NCI-H774 (cell line): ENCODE data around the gene CALML4.
"Not testable (repeated sequence)": the region's sequence is repeated elsewhere in the genome, so short reads cannot be mapped to it uniquely, and the experiment has no call there.

Experiments
- DNase-seq: peaks from one replicate; lab custom pipeline; 2025; lab: John Stamatoyannopoulos, UW

The CALML4 gene

GRCh38 chr15:68224546-68225250, 19.6 kb upstream of the CALML4 start:
- DNase-seq = no peak

GRCh38 chr15:68224108-68224507, 19.0 kb upstream of the CALML4 start:
- DNase-seq = no peak

- DNase-seq = no peak
Observed at GRCh38 chr15:68223171-68223570, 18.0 kb upstream of the CALML4 start.

GRCh38 chr15:68222432-68222743, 17.3 kb upstream of the CALML4 start:
- DNase-seq = not testable (repeated sequence)

GRCh38 chr15:68221530-68222431, 16.6 kb upstream of the CALML4 start:
- not testable (repeated sequence) for DNase-seq

GRCh38 chr15:68220967-68221366, 15.8 kb upstream of the CALML4 start:
- no peak for DNase-seq

GRCh38 chr15:68220489-68220888, 15.4 kb upstream of the CALML4 start:
- no peak for DNase-seq

GRCh38 chr15:68218847-68219798, 14.0 kb upstream of the CALML4 start:
- DNase-seq = no peak

GRCh38 chr15:68218331-68218730, 13.2 kb upstream of the CALML4 start:
- DNase-seq = no peak

- DNase-seq = no peak
Observed at GRCh38 chr15:68217341-68217740, 12.2 kb upstream of the CALML4 start.

- no peak for DNase-seq
Observed at GRCh38 chr15:68214838-68215254, 9.7 kb upstream of the CALML4 start.

GRCh38 chr15:68213991-68214837, 9.1 kb upstream of the CALML4 start:
- DNase-seq = no peak

GRCh38 chr15:68213491-68213845, 8.3 kb upstream of the CALML4 start:
- not testable (repeated sequence) for DNase-seq

- no peak for DNase-seq
Observed at GRCh38 chr15:68211656-68212320, 6.7 kb upstream of the CALML4 start.

GRCh38 chr15:68210821-68211655, 5.9 kb upstream of the CALML4 start:
- DNase-seq = no peak

- no peak for DNase-seq
Observed at GRCh38 chr15:68210409-68210756, 5.3 kb upstream of the CALML4 start.

- no peak for DNase-seq
Observed at GRCh38 chr15:68209735-68210408, 4.7 kb upstream of the CALML4 start.

GRCh38 chr15:68209272-68209671, 4.1 kb upstream of the CALML4 start:
- DNase-seq = no peak

GRCh38 chr15:68208636-68209240, 3.6 kb upstream of the CALML4 start:
- no peak for DNase-seq
